Thymus (tissue), 11 donors: Measurements from ENCODE around the gene FBXO3. TPM values are rescaled to one million over a fixed set of nuclear protein-coding genes. Genes with fewer than 3 reads are reported as not detected.

ENCODE experiments used
- DNase-seq, 9 donors: peaks; one replicate each; pipeline ENCODE4 v3.0.0-alpha.2; 2013; ENCODE audit warnings: low spot score in 9 of 9, low read depth in 6 of 9, missing footprints in 1 of 9
- H3K27ac ChIP-seq, 2 donors: one replicate each; pipeline ENCODE4 v1.5.1; 2013; ENCODE audit warnings: control low read depth in 1 of 2, low read depth in 1 of 2, low read length in 1 of 2, mild to moderate bottlenecking in 1 of 2, moderate library complexity in 1 of 2
- H3K27me3 ChIP-seq, 2 donors: one replicate each; pipeline ENCODE4 v1.5.1; 2013; ENCODE audit warnings: low read length in 1 of 2; ENCODE audit not compliant: control insufficient read depth in 2 of 2, insufficient read depth in 1 of 2
- H3K36me3 ChIP-seq, 2 donors: one replicate each; pipeline ENCODE4 v1.5.1; 2013; ENCODE audit warnings: low read length in 1 of 2, mild to moderate bottlenecking in 1 of 2, moderate library complexity in 1 of 2; ENCODE audit not compliant: control insufficient read depth in 2 of 2, insufficient read depth in 2 of 2
- H3K4me1 ChIP-seq, 2 donors: one replicate each; pipeline ENCODE4 v1.5.1; 2013; ENCODE audit warnings: low read length in 2 of 2; ENCODE audit not compliant: control insufficient read depth in 2 of 2, insufficient read depth in 2 of 2
- H3K4me3 ChIP-seq, 2 donors: one replicate each; pipeline ENCODE4 v1.5.1; 2013; ENCODE audit warnings: low read length in 2 of 2, control low read depth in 1 of 2, mild to moderate bottlenecking in 1 of 2
- H3K9me3 ChIP-seq, 2 donors: one replicate each; pipeline ENCODE4 v1.5.1; 2013; ENCODE audit warnings: low read length in 1 of 2, mild to moderate bottlenecking in 1 of 2; ENCODE audit not compliant: control insufficient read depth in 2 of 2, insufficient read depth in 1 of 2
- WGBS: extraction: QIAGEN DNeasy Blood & Tissue Kit; methylation state at CpG from one replicate; pipeline ENCODE4 v1.1.7; 2013; 5-methylcytosine and 5-hydroxymethylcytosine counted together
- polyA plus RNA-seq: library from polyadenylated mRNA; stranded (reverse); fragments of 200-250 nt; gene quantifications from one replicate; pipeline ENCODE4 v1.2.3, GENCODE V29; 2013
- total RNA-seq: library from RNA; stranded (reverse); fragments of 120-200 nt; gene quantifications from one replicate; pipeline ENCODE4 v1.2.4, GENCODE V29; 2013
- donor health status: healthy.

The FBXO3 gene
- total and polyA plus RNA-seq, 2 donors, result 32.9 to 33.9 TPM

GRCh38 chr11:33703234-33703633 is 71.1 kb downstream of the FBXO3 start:
- no peak overlapping the region for H3K4me3 ChIP-seq
- WGBS, result 94% methylated on average over 5 of the region's 5 CpGs
- H3K4me1 ChIP-seq, result peaks cover 7 to 19% of the 10 kb centered on the region in 2 donors
- H3K36me3 ChIP-seq, result peaks cover 14 to 15% of the 10 kb centered on the region in 2 donors
- H3K9me3 ChIP-seq, result no peaks in the 10 kb centered on the region
- no peak for DNase-seq
- H3K27me3 ChIP-seq, result peaks cover 0 to 15% of the 10 kb centered on the region in 2 donors
- H3K27ac ChIP-seq, result no peak overlapping the region

GRCh38 chr11:33701302-33702230 is 72.8 kb downstream of the FBXO3 start:
- Histone ChIP-seq H3K9me3 (no peaks in the 10 kb centered on the region), H3K4me3 (peak overlapping the region; percentile 51 to 62), H3K4me1 (peaks cover 8 to 22% of the 10 kb centered on the region in 2 donors), H3K27ac (peak overlapping the region; percentile 53 to 85), H3K36me3 (peaks cover 1 to 8% of the 10 kb centered on the region in 2 donors), H3K27me3 (peaks cover 0 to 25% of the 10 kb centered on the region in 2 donors)
- 41% methylated on average over 7 of the region's 7 CpGs for WGBS
- no peak for DNase-seq

- DNase-seq, result peak; percentile 81 to 98 (median 95)
- H3K27ac ChIP-seq, result peak within 1 kb of the TSS; percentile 53 to 85
- WGBS, result under 1% methylated on average over 70 of the region's 72 CpGs
- peaks cover 0 to 25% of the 10 kb centered on the region in 2 donors for H3K27me3 ChIP-seq
- H3K4me1 ChIP-seq, result peaks cover 10 to 27% of the 10 kb centered on the region in 2 donors
- H3K4me3 ChIP-seq, result peak within 1 kb of the TSS; percentile 57 to 62
- H3K36me3 ChIP-seq, result peaks cover 0 to 8% of the 10 kb centered on the region in 2 donors
- H3K9me3 ChIP-seq, result no peaks in the 10 kb centered on the region
These were observed 73.6 kb downstream of the FBXO3 start, which contains the start of gene C11orf91 for GRCh38 chr11:33700502-33701271. Gene C11orf91 (minus strand): TSS chr11:33700826. CDS start chr11:33700740, 86 bp downstream.

GRCh38 chr11:33700063-33700501 is 74.2 kb downstream of the FBXO3 start:
- 37% methylated on average over 25 of the region's 25 CpGs for whole genome bisulfite sequencing
- no peak overlapping the region for H3K27ac ChIP-seq
- H3K4me3 ChIP-seq, result peak overlapping the region; percentile 57 to 62
- H3K4me1 ChIP-seq, result peaks cover 10 to 32% of the 10 kb centered on the region in 2 donors
- H3K27me3 ChIP-seq, result peaks cover 0 to 29% of the 10 kb centered on the region in 2 donors
- DNase-seq, result no peak
- H3K36me3 ChIP-seq, result peaks cover 0 to 5% of the 10 kb centered on the region in 2 donors
- H3K9me3 ChIP-seq, result no peaks in the 10 kb centered on the region

- Histone ChIP-seq H3K4me3 (peak overlapping the region in 1 of 2 donors; percentile 57), H3K27ac (no peak overlapping the region), H3K4me1 (peaks cover 10 to 37% of the 10 kb centered on the region in 2 donors), H3K36me3 (peaks cover 0 to 4% of the 10 kb centered on the region in 2 donors), H3K27me3 (peaks cover 0 to 29% of the 10 kb centered on the region in 2 donors), H3K9me3 (no peaks in the 10 kb centered on the region)
- 84% methylated on average over 12 of the region's 12 CpGs for WGBS
- DNase-seq, result no peak
These were observed 74.7 kb downstream of the FBXO3 start for GRCh38 chr11:33699515-33700062.

GRCh38 chr11:33698921-33699320 is 75.4 kb downstream of the FBXO3 start:
- H3K27ac ChIP-seq, result no peak overlapping the region
- H3K9me3 ChIP-seq, result no peaks in the 10 kb centered on the region
- no peak overlapping the region for H3K4me3 ChIP-seq
- peaks cover 0 to 29% of the 10 kb centered on the region in 2 donors for H3K27me3 ChIP-seq
- peaks cover 10 to 38% of the 10 kb centered on the region in 2 donors for H3K4me1 ChIP-seq
- 94% methylated on average over 5 of the region's 5 CpGs for WGBS
- DNase-seq, result no peak
- H3K36me3 ChIP-seq, result peaks cover 0 to 2% of the 10 kb centered on the region in 2 donors

- H3K9me3 ChIP-seq, result no peaks in the 10 kb centered on the region
- peaks cover 10 to 38% of the 10 kb centered on the region in 2 donors for H3K4me1 ChIP-seq
- no peak for DNase-seq
- H3K36me3 ChIP-seq, result no peaks in the 10 kb centered on the region
- no peak overlapping the region for H3K27ac ChIP-seq
- H3K27me3 ChIP-seq, result peaks cover 0 to 29% of the 10 kb centered on the region in 2 donors
- WGBS, result 96% methylated on average over 3 of the region's 3 CpGs
- no peak overlapping the region for H3K4me3 ChIP-seq
These were observed 76.3 kb downstream of the FBXO3 start for GRCh38 chr11:33697997-33698396.

GRCh38 chr11:33696931-33697638 is 77.2 kb downstream of the FBXO3 start:
- Histone ChIP-seq H3K9me3 (no peaks in the 10 kb centered on the region), H3K27me3 (peaks cover 0 to 29% of the 10 kb centered on the region in 2 donors), H3K27ac (peak overlapping the region in 1 of 2 donors; percentile 20), H3K4me3 (no peak overlapping the region), H3K36me3 (no peaks in the 10 kb centered on the region), H3K4me1 (peaks cover 10 to 36% of the 10 kb centered on the region in 2 donors)
- DNase-seq, result no peak
- WGBS, result 95% methylated on average over 6 of the region's 6 CpGs
